Erythroblast (primary cell): ENCODE results near the gene UBAC2.

Experiments used
- GATA1 ChIP-seq: IDR thresholded peaks from 2 replicates; pipeline ENCODE4 v1.6.1; 2011; ENCODE audit warnings: low read depth, mild to moderate bottlenecking, control low read depth, low read length, moderate library complexity
- POLR2A ChIP-seq: IDR thresholded peaks from 2 replicates; pipeline ENCODE4 v1.6.1; 2011; ENCODE audit warnings: mild to moderate bottlenecking, low read length

DNA sequence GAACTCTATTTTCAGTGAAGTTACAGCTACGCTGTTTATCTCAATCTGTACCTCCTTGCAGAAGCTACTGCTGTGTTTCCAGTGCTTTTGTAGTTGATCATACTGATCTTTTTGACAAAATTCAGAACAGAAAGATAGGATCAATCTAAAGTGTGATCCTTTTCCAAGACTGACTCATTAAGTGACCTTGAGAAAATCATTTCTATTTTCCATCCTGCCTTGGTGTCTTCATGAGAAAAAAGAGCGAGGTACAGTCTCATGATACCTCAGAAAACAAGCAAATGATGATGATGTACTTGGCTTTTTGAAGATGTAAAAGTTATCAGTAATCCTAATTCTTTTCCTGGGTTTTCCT is 152.6 kb downstream of the UBAC2 start:
- TF ChIP-seq POLR2A (no peak), GATA1 (no peak)
